IMR-90 (cell line): ENCODE results near the gene ANP32D. TPM values are rescaled to one million over a fixed set of nuclear protein-coding genes. Genes with fewer than 3 reads are reported as not detected.
"Not testable (repeated sequence)": the region's sequence is repeated elsewhere in the genome, so short reads cannot be mapped to it uniquely, and the experiment has no call there.

ENCODE experiments used
- ATAC-seq: fragments of 200-7000 bp; cut with Tn5 transposase; 2 replicates; pipeline ENCODE4 v1.9.1; 2020; ENCODE audit warnings: low read depth, mild to moderate bottlenecking, moderate library complexity
- BruUV-seq: library from RNA; stranded (reverse); fragments of 400-500 nt; replicated peaks from 2 replicates; lab custom pipeline; 2021; lab: Mats Ljungman, UMichigan
- CTCF ChIA-PET: fragments of 300-600 bp; formaldehyde crosslinking; extraction: SDS; loops from one replicate; lab custom pipeline; 2021; ENCODE audit warnings: antibody characterized with exemption; lab: Yijun Ruan, JAX
- POLR2A ChIA-PET: fragments of 300-600 bp; sonication (Branson Sonifier 250); formaldehyde crosslinking; loops from one replicate; lab custom pipeline; 2022; ENCODE audit warnings: antibody characterized with exemption; ENCODE audit not compliant: unreplicated experiment; lab: Charles Lee
- DNase-seq: peaks from one replicate; pipeline ENCODE4 v3.0.0; 2013
- H2AFZ ChIP-seq: replicated peaks from 2 replicates; pipeline ENCODE3; 2013; ENCODE audit warnings: low read length, mild to moderate bottlenecking; ENCODE audit not compliant: poor library complexity
- H2AK5ac ChIP-seq: 2 replicates; pipeline ENCODE4 v1.6.1; 2013; ENCODE audit warnings: low read depth, low read length, inconsistent platforms
- H2AK9ac ChIP-seq: replicated peaks from 2 replicates; pipeline ENCODE3; 2013; ENCODE audit warnings: mild to moderate bottlenecking, low read depth, low read length, moderate library complexity; ENCODE audit not compliant: poor library complexity
- H2BK120ac ChIP-seq: 2 replicates; pipeline ENCODE4 v1.6.1; 2013; ENCODE audit warnings: low read depth, low read length, inconsistent platforms
- H2BK15ac ChIP-seq: 3 replicates; pipeline ENCODE4 v1.6.1; 2013; ENCODE audit warnings: low read depth, low read length, inconsistent platforms
- H2BK20ac ChIP-seq: 2 replicates; pipeline ENCODE4 v1.6.1; 2013; ENCODE audit warnings: low read depth, mild to moderate bottlenecking, inconsistent platforms, low read length, moderate library complexity
- H2BK5ac ChIP-seq: 2 replicates; pipeline ENCODE4 v1.6.1; 2013; ENCODE audit warnings: mild to moderate bottlenecking, low read depth, low read length, inconsistent platforms; ENCODE audit not compliant: poor library complexity, severe bottlenecking
- H3K14ac ChIP-seq: replicated peaks from 2 replicates; pipeline ENCODE4 v1.6.1; 2013; ENCODE audit warnings: low read depth, low read length, inconsistent platforms
- H3K18ac ChIP-seq: 2 replicates; pipeline ENCODE4 v1.6.1; 2013; ENCODE audit warnings: low read depth, low read length, control low read depth
- H3K23ac ChIP-seq: 2 replicates; pipeline ENCODE4 v1.6.1; 2013; ENCODE audit warnings: low read depth, low read length, inconsistent platforms
- H3K27ac ChIP-seq: 2 replicates; pipeline ENCODE4 v1.5.1; 2013; ENCODE audit warnings: mild to moderate bottlenecking, control low read depth, low read length; ENCODE audit not compliant: insufficient read depth
- H3K27me3 ChIP-seq: 2 replicates; pipeline ENCODE4 v1.6.1; 2013; ENCODE audit warnings: low read length; ENCODE audit not compliant: control insufficient read depth, insufficient read depth
- H3K36me3 ChIP-seq: 2 replicates; pipeline ENCODE4 v1.6.1; 2013; ENCODE audit warnings: low read length, mixed read lengths; ENCODE audit not compliant: control insufficient read depth, insufficient read depth
- H3K4ac ChIP-seq: 2 replicates; pipeline ENCODE4 v1.6.1; 2013; ENCODE audit warnings: low read depth, low read length, inconsistent platforms
- H3K4me1 ChIP-seq: 2 replicates; pipeline ENCODE4 v1.6.1; 2013; ENCODE audit warnings: low read length, mixed read lengths; ENCODE audit not compliant: control insufficient read depth, insufficient read depth
- H3K4me2 ChIP-seq: 2 replicates; pipeline ENCODE4 v1.6.1; 2013; ENCODE audit warnings: low read depth, mild to moderate bottlenecking, control low read depth, low read length, moderate library complexity
- H3K4me3 ChIP-seq: 2 replicates; pipeline ENCODE4 v1.5.1; 2013; ENCODE audit warnings: low read depth, mild to moderate bottlenecking, control low read depth, low read length, moderate library complexity; ENCODE audit not compliant: insufficient read depth
- H3K56ac ChIP-seq: 2 replicates; pipeline ENCODE4 v1.6.1; 2013; ENCODE audit warnings: low read length, inconsistent platforms; ENCODE audit not compliant: insufficient read depth; ENCODE audit errors: extremely low read depth
- H3K79me1 ChIP-seq, 2 experiments: 2 replicates each; pipeline ENCODE4 v1.6.1; 2013; ENCODE audit warnings: low read length in 2 of 2, inconsistent platforms in 1 of 2, low read depth in 1 of 2
- H3K9ac ChIP-seq: 2 replicates; pipeline ENCODE4 v1.6.1; 2013; ENCODE audit warnings: low read depth, low read length, control low read depth
- H3K9me1 ChIP-seq: 2 replicates; pipeline ENCODE4 v1.6.1; 2013; ENCODE audit warnings: low read length, inconsistent platforms; ENCODE audit not compliant: insufficient read depth
- H3K9me3 ChIP-seq: 2 replicates; pipeline ENCODE4 v1.6.1; 2013; ENCODE audit warnings: low read length; ENCODE audit not compliant: control insufficient read depth, insufficient read depth
- H4K20me1 ChIP-seq: 2 replicates; pipeline ENCODE4 v1.6.1; 2013; ENCODE audit warnings: low read length, inconsistent platforms; ENCODE audit not compliant: insufficient read depth
- H4K5ac ChIP-seq: 2 replicates; pipeline ENCODE4 v1.6.1; 2013; ENCODE audit warnings: mild to moderate bottlenecking, low read depth, low read length, control low read depth
- H4K8ac ChIP-seq, 2 experiments: 2 replicates each; pipeline ENCODE4 v1.6.1; 2013; ENCODE audit warnings: low read depth in 2 of 2, low read length in 2 of 2, control low read depth in 1 of 2, inconsistent platforms in 1 of 2
- H4K91ac ChIP-seq: 2 replicates; pipeline ENCODE4 v1.6.1; 2013; ENCODE audit warnings: low read depth, low read length, inconsistent platforms; ENCODE audit not compliant: insufficient read depth
- WGBS, 2 experiments: methylation state at CpG; one replicate each; pipeline versions ENCODE4 v1.1.5 to v1.1.7; 2013; ENCODE audit warnings: missing lambda C conversion rate in 2 of 2; ENCODE audit not compliant: insufficient read length in 1 of 2; ENCODE audit errors: extremely low coverage in 2 of 2; 5-methylcytosine and 5-hydroxymethylcytosine counted together
- dilution Hi-C: fragments of 300-500 bp; cut with HindIII; formaldehyde crosslinking; loops from one replicate; pipeline ENCODE4 v1.14.3; 2018; ENCODE audit warnings: low sequenced_read_pairs; ENCODE audit not compliant: unreplicated experiment
- in situ Hi-C: fragments of 300-500 bp; cut with MboI; formaldehyde crosslinking; loops from 3 replicates; pipeline ENCODE4 v1.14.3; 2019; ENCODE audit warnings: low sequenced_read_pairs, inconsistent platforms, mixed read lengths
- intact Hi-C: fragments of 100-400 bp; cut with micrococcal nuclease; formaldehyde crosslinking; loops from 2 replicates; pipeline ENCODE4 v1.10.0; 2022
- polyA plus RNA-seq, 3 experiments: library from polyadenylated mRNA; depleted of rRNA; stranded (reverse); fragments of >200 nt; gene quantifications; 2 replicates each; pipeline ENCODE4 v1.2.3, GENCODE V29; 2012; ENCODE audit warnings: low replicate concordance in 1 of 3
- total RNA-seq: library from RNA; depleted of rRNA; stranded (reverse); fragments of >200 nt; gene quantifications from 2 replicates; pipeline ENCODE4 v1.2.3, GENCODE V29; 2012

The ANP32D gene
- total and polyA plus RNA-seq, 2 of the 4 experiments (the other 2 are of a cell fraction) = not detected

GRCh38 chr12:48474497-48474896 is 2.1 kb downstream of the ANP32D start:
- BruUV-seq = not testable (repeated sequence)

More at GRCh38 chr12:48474497-48474896, 2.1 kb downstream of the ANP32D start:
- H3K4ac ChIP-seq, H2AFZ ChIP-seq, H3K14ac ChIP-seq, intact Hi-C loops, H2BK120ac ChIP-seq, H2BK5ac ChIP-seq, H3K27me3 ChIP-seq, H4K8ac ChIP-seq, H3K9me1 ChIP-seq, DNase-seq, in situ Hi-C loops, ATAC-seq, H3K4me2 ChIP-seq, H3K9me3 ChIP-seq, dilution Hi-C loops, H2BK20ac ChIP-seq, H3K79me1 ChIP-seq, H2AK5ac ChIP-seq, H3K23ac ChIP-seq, H2AK9ac ChIP-seq, H2BK15ac ChIP-seq, H3K18ac ChIP-seq, H3K4me3 ChIP-seq, CTCF ChIA-PET, H3K4me1 ChIP-seq, H3K56ac ChIP-seq, POLR2A ChIA-PET, H3K9ac ChIP-seq, H4K5ac ChIP-seq, H4K20me1 ChIP-seq, H3K27ac ChIP-seq, H4K91ac ChIP-seq, H3K36me3 ChIP-seq: not testable (repeated sequence)
- no CpG with 5 or more reads among the region's 11 CpGs for WGBS, 2 experiments
